C4-2B (cell line): ENCODE results near the gene FXYD5.

Source experiments
- CTCF ChIP-seq: fragments of 450-650 bp; conservative IDR thresholded peaks from 2 replicates; pipeline ENCODE4 v1.5.1; 2017; ENCODE audit warnings: mild to moderate bottlenecking
- ZFX ChIP-seq: fragments of 450-650 bp; IDR thresholded peaks from 2 replicates; pipeline ENCODE4 v1.6.1; 2017

GRCh38 chr19:35207391-35207871 lies 52.9 kb downstream of the FXYD5 start:
- no peak for TF ChIP-seq CTCF
- no peak for TF ChIP-seq ZFX
